GM12865 (cell line): Measurements from ENCODE around the gene CCL28.
"Not testable (repeated sequence)": the region's sequence is repeated elsewhere in the genome, so short reads cannot be mapped to it uniquely, and the experiment has no call there.

ENCODE experiments used
- DNase-seq: peaks from one replicate; pipeline ENCODE4 v3.0.0; 2010; ENCODE audit warnings: low read depth
- H3K4me3 ChIP-seq: 2 replicates; pipeline ENCODE4 v1.5.1; 2011; ENCODE audit warnings: mild to moderate bottlenecking, low read depth, low read length, control low read depth
- CTCF ChIP-seq: IDR thresholded peaks from 2 replicates; pipeline ENCODE4 v1.5.1; 2011; ENCODE audit warnings: low read length, control low read depth, low read depth, inconsistent platforms; ENCODE audit not compliant: insufficient read depth; ENCODE audit errors: missing control alignments

CCL28 gene

GRCh38 chr5:43429706-43430105 is 17.5 kb upstream of the CCL28 start:
- TF ChIP-seq CTCF = no peak
- H3K4me3 ChIP-seq = no peak overlapping the region
- no peak for DNase-seq

- no peak overlapping the region for H3K4me3 ChIP-seq
- no peak for DNase-seq
- TF ChIP-seq CTCF = no peak
Measured at GRCh38 chr5:43429016-43429415, 16.8 kb upstream of the CCL28 start.

GRCh38 chr5:43427306-43427705 is 15.1 kb upstream of the CCL28 start:
- no peak for TF ChIP-seq CTCF
- H3K4me3 ChIP-seq = no peak overlapping the region
- DNase-seq = no peak

- H3K4me3 ChIP-seq = no peak overlapping the region
- no peak for DNase-seq
- TF ChIP-seq CTCF = no peak
Measured at GRCh38 chr5:43425983-43426382, 13.8 kb upstream of the CCL28 start.

GRCh38 chr5:43423086-43423485 is 10.9 kb upstream of the CCL28 start:
- DNase-seq, H3K4me3 ChIP-seq: not testable (repeated sequence)

- TF ChIP-seq CTCF = no peak
- H3K4me3 ChIP-seq = no peak overlapping the region
- DNase-seq = peak; percentile 10
Measured at GRCh38 chr5:43422143-43422542, 10.0 kb upstream of the CCL28 start.

GRCh38 chr5:43421450-43422133 is 9.4 kb upstream of the CCL28 start:
- TF ChIP-seq CTCF = no peak
- DNase-seq = no peak
- H3K4me3 ChIP-seq = no peak overlapping the region
